BJ (cell line): ENCODE results near the gene ATXN1. TPM values are rescaled to one million over a fixed set of nuclear protein-coding genes. Genes with fewer than 3 reads are reported as not detected.

ENCODE experiments used
- CTCF ChIA-PET: fragments of 350-600 bp; formaldehyde crosslinking; extraction: SDS; loops from one replicate; lab custom pipeline; 2021; ENCODE audit warnings: antibody characterized with exemption, inconsistent platforms; lab: Yijun Ruan, JAX
- POLR2A ChIA-PET: fragments of 300-600 bp; sonication (Branson Sonifier 250); formaldehyde crosslinking; extraction: SDS; loops from one replicate; lab custom pipeline; 2021; ENCODE audit warnings: antibody characterized with exemption; lab: Charles Lee
- DNase-seq: peaks from one replicate; pipeline ENCODE4 v3.0.0-alpha.2; 2011; ENCODE audit warnings: low read depth
- H3K27me3 ChIP-seq: 2 replicates; pipeline ENCODE4 v1.6.0; 2011; ENCODE audit warnings: low read length; ENCODE audit not compliant: control insufficient read depth, insufficient read depth
- H3K36me3 ChIP-seq: 2 replicates; pipeline ENCODE4 v1.5.1; 2011; ENCODE audit warnings: low read length; ENCODE audit not compliant: control insufficient read depth, insufficient read depth
- H3K4me3 ChIP-seq: 2 replicates; pipeline ENCODE4 v1.5.1; 2011; ENCODE audit warnings: low read depth, mild to moderate bottlenecking, control low read depth, low read length
- CTCF ChIP-seq: IDR thresholded peaks from 2 replicates; pipeline ENCODE4 v1.5.1; 2011; ENCODE audit warnings: low read depth, mild to moderate bottlenecking, control low read depth, inconsistent platforms, low read length, moderate library complexity; ENCODE audit not compliant: insufficient read depth
- polyA plus RNA-seq: library from polyadenylated mRNA; depleted of rRNA; stranded (reverse); fragments of >200 nt; gene quantifications from 2 replicates; pipeline ENCODE4 v1.2.3, GENCODE V29; 2011

Gene ATXN1
- polyA plus RNA-seq, 1 experiment: 60.2 TPM

- no peak overlapping the region for H3K4me3 ChIP-seq
Measured at GRCh38 chr6:16336056-16336818, 425.0 kb downstream of the ATXN1 start.

GRCh38 chr6:16335176-16335575 is 426.1 kb downstream of the ATXN1 start:
- TF ChIP-seq CTCF: no peak
- H3K27me3 ChIP-seq: no peaks in the 10 kb centered on the region
- CTCF ChIA-PET: interaction anchor here (1.1 to 6.9 kb wide), 7 partner anchors 15 to 427 kb away, joined by 3 to 70 read pairs (median 10); partner anchors contain the start of gene ATXN1
- H3K36me3 ChIP-seq: no peaks in the 10 kb centered on the region
- no peak overlapping the region for H3K4me3 ChIP-seq
- POLR2A ChIA-PET: interaction anchor here (0.6 kb wide), 1 partner anchor 51 kb away, joined by 3 read pairs; no protein-coding TSS in a partner anchor
- no peak for DNase-seq

More at GRCh38 chr6:16336056-16336818, 425.0 kb downstream of the ATXN1 start:
- CTCF ChIA-PET: interaction anchor here (0.6 to 6.9 kb wide), 8 partner anchors 14 to 426 kb away, joined by 3 to 70 read pairs (median 10); partner anchors contain the start of gene ATXN1
- peak; percentile 24; the same call in 1 of the 2 replicates for TF ChIP-seq CTCF
- H3K27me3 ChIP-seq: no peaks in the 10 kb centered on the region
- POLR2A ChIA-PET: no interaction called here
- no peak for DNase-seq
- H3K36me3 ChIP-seq: no peaks in the 10 kb centered on the region

- DNase-seq: peak; percentile 76
- ChIA-PET CTCF (interaction anchor here (1.1 to 6.9 kb wide), 8 partner anchors 14 to 428 kb away, joined by 3 to 70 read pairs (median 10); partner anchors contain the start of gene ATXN1), POLR2A (no interaction called here)
- H3K27me3 ChIP-seq: no peaks in the 10 kb centered on the region
- TF ChIP-seq CTCF: no peak
- H3K36me3 ChIP-seq: peaks cover 1% of the 10 kb centered on the region; the same call in 1 of the 2 replicates
- no peak overlapping the region for H3K4me3 ChIP-seq
Measured at GRCh38 chr6:16334671-16335070, 426.6 kb downstream of the ATXN1 start.

GRCh38 chr6:16333580-16333979 is 427.7 kb downstream of the ATXN1 start:
- Histone ChIP-seq H3K27me3 (no peaks in the 10 kb centered on the region), H3K36me3 (peaks cover 5% of the 10 kb centered on the region), H3K4me3 (no peak overlapping the region)
- no peak for DNase-seq
- no peak for TF ChIP-seq CTCF
- POLR2A ChIA-PET: interaction anchor here (1.1 kb wide), 1 partner anchor 11 kb away, joined by 3 read pairs; no protein-coding TSS in a partner anchor
- CTCF ChIA-PET: interaction anchor here (0.6 to 6.9 kb wide), 16 partner anchors 10 to 753 kb away, joined by 3 to 70 read pairs (median 6); no protein-coding TSS in a partner anchor

- H3K4me3 ChIP-seq: no peak overlapping the region
- peak; percentile 91 for TF ChIP-seq CTCF
- ChIA-PET CTCF (interaction anchor here (0.6 to 6.9 kb wide), 30 partner anchors 12 to 754 kb away, joined by 3 to 70 read pairs (median 4); no protein-coding TSS in a partner anchor), POLR2A (interaction anchor here (0.5 kb wide), 1 partner anchor 185 kb away, joined by 3 read pairs; no protein-coding TSS in a partner anchor)
- DNase-seq: no peak
- H3K36me3 ChIP-seq: peaks cover 7% of the 10 kb centered on the region
- no peaks in the 10 kb centered on the region for H3K27me3 ChIP-seq
Measured at GRCh38 chr6:16332175-16332542, 429.1 kb downstream of the ATXN1 start.
